Activated CD8-positive, alpha-beta T cell treated with anti-CD3 and anti-CD28 coated beads for 36 hours (primary cell): ENCODE data around the gene EPHB1. TPM values are rescaled to one million over a fixed set of nuclear protein-coding genes. Genes with fewer than 3 reads are reported as not detected.

Source experiments
- ATAC-seq: fragments of 200-7000 bp; cut with Tn5 transposase; one replicate; pipeline ENCODE4 v1.10.0; 2021; ENCODE audit warnings: mild to moderate bottlenecking, moderate library complexity
- CTCF ChIA-PET: fragments of 350-600 bp; sonication (Branson Sonifier 250); formaldehyde crosslinking; loops from one replicate; lab custom pipeline; 2021; ENCODE audit warnings: antibody characterized with exemption; lab: Charles Lee
- POLR2A ChIA-PET: fragments of 350-600 bp; sonication (Branson Sonifier 250); formaldehyde crosslinking; loops from one replicate; lab custom pipeline; 2021; ENCODE audit warnings: antibody characterized with exemption; lab: Charles Lee
- DNase-seq: peaks from one replicate; pipeline ENCODE4 v3.0.0-alpha.2; 2020
- H3K27ac Mint-ChIP-seq: one replicate; pipeline ENCODE4 v1.8.0; 2021; ENCODE audit warnings: mild to moderate bottlenecking, mixed read lengths
- H3K27me3 Mint-ChIP-seq: one replicate; pipeline ENCODE4 v1.8.0; 2021; ENCODE audit warnings: mixed read lengths
- H3K36me3 Mint-ChIP-seq: one replicate; pipeline ENCODE4 v1.8.0; 2021; ENCODE audit warnings: low read depth, mixed read lengths
- H3K4me1 Mint-ChIP-seq: one replicate; pipeline ENCODE4 v1.8.0; 2021; ENCODE audit warnings: low read depth, mixed read lengths
- H3K4me3 Mint-ChIP-seq: one replicate; pipeline ENCODE4 v1.8.0; 2021; ENCODE audit warnings: mild to moderate bottlenecking, moderate library complexity, mixed read lengths
- H3K9me3 Mint-ChIP-seq: one replicate; pipeline ENCODE4 v1.8.0; 2021; ENCODE audit warnings: mixed read lengths
- intact Hi-C: fragments of 100-400 bp; cut with micrococcal nuclease; formaldehyde crosslinking; loops from one replicate; pipeline ENCODE4 v1.10.0; 2022
- total RNA-seq, 2 experiments: library from RNA; stranded (reverse); gene quantifications; one replicate each; pipeline ENCODE4 v1.2.3, GENCODE V29; 2021
- TF ChIP-seq, protein P1 (sequence below): fragments of 200-600 bp; IDR thresholded peaks from one replicate; pipeline ENCODE4 v1.8.0; 2022; ENCODE audit warnings: antibody characterized with exemption, mild to moderate bottlenecking

The EPHB1 gene
- total RNA-seq, 2 experiments from 2014 or later = 0.78 TPM; not detected in 1

GRCh38 chr3:135143474-135143873 is 348.4 kb downstream of the EPHB1 start:
- no peaks in the 10 kb centered on the region for H3K4me1 Mint-ChIP-seq
- no peaks in the 10 kb centered on the region for H3K36me3 Mint-ChIP-seq
- peaks cover 1% of the 10 kb centered on the region for H3K27me3 Mint-ChIP-seq
- ChIA-PET CTCF (no interaction called here), POLR2A (no interaction called here)
- ATAC-seq = no peak
- TF ChIP-seq, protein P1, sequence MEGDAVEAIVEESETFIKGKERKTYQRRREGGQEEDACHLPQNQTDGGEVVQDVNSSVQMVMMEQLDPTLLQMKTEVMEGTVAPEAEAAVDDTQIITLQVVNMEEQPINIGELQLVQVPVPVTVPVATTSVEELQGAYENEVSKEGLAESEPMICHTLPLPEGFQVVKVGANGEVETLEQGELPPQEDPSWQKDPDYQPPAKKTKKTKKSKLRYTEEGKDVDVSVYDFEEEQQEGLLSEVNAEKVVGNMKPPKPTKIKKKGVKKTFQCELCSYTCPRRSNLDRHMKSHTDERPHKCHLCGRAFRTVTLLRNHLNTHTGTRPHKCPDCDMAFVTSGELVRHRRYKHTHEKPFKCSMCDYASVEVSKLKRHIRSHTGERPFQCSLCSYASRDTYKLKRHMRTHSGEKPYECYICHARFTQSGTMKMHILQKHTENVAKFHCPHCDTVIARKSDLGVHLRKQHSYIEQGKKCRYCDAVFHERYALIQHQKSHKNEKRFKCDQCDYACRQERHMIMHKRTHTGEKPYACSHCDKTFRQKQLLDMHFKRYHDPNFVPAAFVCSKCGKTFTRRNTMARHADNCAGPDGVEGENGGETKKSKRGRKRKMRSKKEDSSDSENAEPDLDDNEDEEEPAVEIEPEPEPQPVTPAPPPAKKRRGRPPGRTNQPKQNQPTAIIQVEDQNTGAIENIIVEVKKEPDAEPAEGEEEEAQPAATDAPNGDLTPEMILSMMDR = no peak
- intact Hi-C loops = no loop called here
- no peak for DNase-seq
- no peaks in the 10 kb centered on the region for H3K9me3 Mint-ChIP-seq
- no peak overlapping the region for H3K27ac Mint-ChIP-seq
- H3K4me3 Mint-ChIP-seq = no peak overlapping the region

DNA sequence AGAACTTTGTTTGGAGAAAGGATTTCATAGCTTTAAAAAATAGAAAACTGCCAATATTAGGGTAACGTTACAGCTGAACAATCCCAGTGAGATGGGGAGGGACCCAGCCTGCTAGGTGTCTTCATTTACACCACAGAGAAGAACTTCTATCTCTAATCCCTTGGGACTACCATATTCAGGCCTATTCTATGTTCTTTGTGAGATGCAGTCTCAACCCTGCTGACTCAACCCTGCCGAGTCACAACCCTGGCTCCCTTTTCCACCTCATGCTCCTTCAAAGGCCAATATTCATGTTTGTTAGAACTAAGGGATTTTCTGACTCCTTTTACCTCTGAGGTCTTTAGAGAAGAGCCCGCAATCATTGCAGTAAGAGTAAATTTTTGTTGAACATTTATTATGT is 350.5 kb downstream of the EPHB1 start:
- TF ChIP-seq, protein P1 = no peak
- H3K27ac Mint-ChIP-seq = no peak overlapping the region
- H3K9me3 Mint-ChIP-seq = no peaks in the 10 kb centered on the region
- no peaks in the 10 kb centered on the region for H3K4me1 Mint-ChIP-seq
- intact Hi-C loops = no loop called here
- ChIA-PET POLR2A (no interaction called here), CTCF (no interaction called here)
- H3K36me3 Mint-ChIP-seq = no peaks in the 10 kb centered on the region
- peaks cover 1% of the 10 kb centered on the region for H3K27me3 Mint-ChIP-seq
- H3K4me3 Mint-ChIP-seq = no peak overlapping the region
- no peak for ATAC-seq
- DNase-seq = no peak

DNA sequence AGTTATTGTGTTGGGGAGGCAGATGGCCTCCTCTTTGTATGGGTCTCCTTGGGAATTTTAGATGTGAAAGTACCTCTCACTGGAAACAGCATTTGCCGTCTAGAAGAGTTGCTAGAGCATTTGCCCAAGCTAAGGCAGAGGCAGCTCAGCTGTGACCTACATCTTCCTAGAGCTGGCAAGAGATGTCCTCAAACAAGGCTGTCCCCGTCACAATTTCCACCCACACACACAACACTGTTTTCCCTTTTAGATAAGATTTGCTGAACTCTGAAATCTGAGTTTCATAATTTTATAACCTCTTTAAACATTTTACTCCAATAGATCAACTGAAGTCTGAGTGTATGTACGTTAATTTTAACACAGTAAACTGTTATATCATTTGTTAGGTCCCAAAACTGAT is 352.6 kb downstream of the EPHB1 start:
- ATAC-seq = no peak
- H3K4me3 Mint-ChIP-seq = no peak overlapping the region
- CTCF ChIA-PET = no interaction called here
- TF ChIP-seq, protein P1 = no peak
- peaks cover 1% of the 10 kb centered on the region for H3K27me3 Mint-ChIP-seq
- H3K27ac Mint-ChIP-seq = no peak overlapping the region
- intact Hi-C loops = no loop called here
- no peaks in the 10 kb centered on the region for H3K4me1 Mint-ChIP-seq
- H3K36me3 Mint-ChIP-seq = no peaks in the 10 kb centered on the region
- POLR2A ChIA-PET = no interaction called here
- DNase-seq = no peak
- H3K9me3 Mint-ChIP-seq = no peaks in the 10 kb centered on the region

GRCh38 chr3:135148398-135149020 is 353.4 kb downstream of the EPHB1 start:
- TF ChIP-seq, protein P1 = no peak
- Mint-ChIP-seq H3K27ac (no peak overlapping the region), H3K9me3 (no peaks in the 10 kb centered on the region), H3K4me3 (no peak overlapping the region), H3K27me3 (no peaks in the 10 kb centered on the region), H3K4me1 (no peaks in the 10 kb centered on the region), H3K36me3 (no peaks in the 10 kb centered on the region)
- ATAC-seq (no peak), DNase-seq (no peak)
- POLR2A ChIA-PET = no interaction called here
- CTCF ChIA-PET = no interaction called here
- intact Hi-C loops = no loop called here

- ATAC-seq (no peak), DNase-seq (no peak)
- no peak overlapping the region for H3K4me3 Mint-ChIP-seq
- no peaks in the 10 kb centered on the region for H3K9me3 Mint-ChIP-seq
- no peak overlapping the region for H3K27ac Mint-ChIP-seq
- TF ChIP-seq, protein P1 = no peak
- intact Hi-C loops = no loop called here
- POLR2A ChIA-PET = no interaction called here
- CTCF ChIA-PET = no interaction called here
- H3K27me3 Mint-ChIP-seq = no peaks in the 10 kb centered on the region
- no peaks in the 10 kb centered on the region for H3K4me1 Mint-ChIP-seq
- no peaks in the 10 kb centered on the region for H3K36me3 Mint-ChIP-seq
Measured at GRCh38 chr3:135149707-135150681, 354.9 kb downstream of the EPHB1 start.
